Measurements from ENCODE around the gene PCDH9.

- TF ChIP-seq CTCF (IDR thresholded peaks at IDR 0.05) (no peak), POLR2A (IDR thresholded peaks at IDR 0.05) (no peak)
Observed at GRCh38 chr13:66634384-66634783, 595.8 kb downstream of the PCDH9 start.

Data from thyroid gland (tissue), 4 donors.